Stromal cell of bone marrow (primary cell): Measurements from ENCODE around the gene GRM8.
A peak's percentile ranks its signal among the peaks of the same experiment; 100 is the strongest.

Experiments used
- DNase-seq: peaks from one replicate; pipeline ENCODE4 v3.0.0-alpha.2; 2012; ENCODE audit warnings: low read depth

Gene GRM8

GRCh38 chr7:126805351-126805750, 447.4 kb downstream of the GRM8 start:
- no peak for DNase-seq

GRCh38 chr7:126804604-126805003, 448.1 kb downstream of the GRM8 start:
- DNase-seq: no peak

GRCh38 chr7:126803990-126804389, 448.8 kb downstream of the GRM8 start:
- DNase-seq: no peak

GRCh38 chr7:126803060-126803665, 449.6 kb downstream of the GRM8 start:
- peak; percentile 21 for DNase-seq

GRCh38 chr7:126801733-126802132, 451.0 kb downstream of the GRM8 start:
- no peak for DNase-seq

- DNase-seq: no peak
Observed at GRCh38 chr7:126799541-126799940, 453.2 kb downstream of the GRM8 start.

GRCh38 chr7:126792521-126792920, 460.2 kb downstream of the GRM8 start:
- DNase-seq: no peak

GRCh38 chr7:126791306-126791705, 461.4 kb downstream of the GRM8 start:
- DNase-seq: no peak

- no peak for DNase-seq
Observed at GRCh38 chr7:126790763-126791162, 462.0 kb downstream of the GRM8 start.

- no peak for DNase-seq
Observed at GRCh38 chr7:126783613-126784012, 469.1 kb downstream of the GRM8 start.

- DNase-seq: no peak
Observed at GRCh38 chr7:126780993-126781392, 471.7 kb downstream of the GRM8 start.

GRCh38 chr7:126778101-126778500, 474.6 kb downstream of the GRM8 start:
- no peak for DNase-seq

- DNase-seq: no peak
Observed at GRCh38 chr7:126776498-126776897, 476.2 kb downstream of the GRM8 start.

- DNase-seq: no peak
Observed at GRCh38 chr7:126774077-126774476, 478.7 kb downstream of the GRM8 start.

- DNase-seq: no peak
Observed at GRCh38 chr7:126768836-126769235, 483.9 kb downstream of the GRM8 start.

- DNase-seq: no peak
Observed at GRCh38 chr7:126760914-126761577, 491.7 kb downstream of the GRM8 start.

GRCh38 chr7:126755381-126755780, 497.4 kb downstream of the GRM8 start:
- DNase-seq: no peak

- DNase-seq: no peak
Observed at GRCh38 chr7:126750207-126750911, 502.4 kb downstream of the GRM8 start.

- no peak for DNase-seq
Observed at GRCh38 chr7:126728967-126729366, 523.8 kb downstream of the GRM8 start.

GRCh38 chr7:126727930-126728391, 524.8 kb downstream of the GRM8 start:
- peak; percentile 6 for DNase-seq

GRCh38 chr7:126723966-126724544, 528.7 kb downstream of the GRM8 start:
- DNase-seq: no peak

GRCh38 chr7:126720232-126720631, 532.5 kb downstream of the GRM8 start:
- no peak for DNase-seq

- DNase-seq: no peak
Observed at GRCh38 chr7:126718419-126718818, 534.3 kb downstream of the GRM8 start.
